Caco-2 (cell line): ENCODE data around the gene POMGNT2. TPM values are rescaled to one million over a fixed set of nuclear protein-coding genes. Genes with fewer than 3 reads are reported as not detected.

Experiments
- BruUV-seq: library from RNA; stranded (reverse); fragments of 400-500 nt; replicated peaks from 2 replicates; lab custom pipeline; 2021; lab: Mats Ljungman, UMichigan
- CTCF ChIA-PET: fragments of 300-600 bp; sonication (Branson Sonifier 250); formaldehyde crosslinking; loops from one replicate; lab custom pipeline; 2022; ENCODE audit warnings: antibody characterized with exemption; lab: Charles Lee
- POLR2A ChIA-PET: fragments of 300-600 bp; sonication (Branson Sonifier 250); formaldehyde crosslinking; loops from one replicate; lab custom pipeline; 2022; ENCODE audit warnings: antibody characterized with exemption; lab: Charles Lee
- DNase-seq, 2 experiments: peaks; one replicate each; pipeline versions ENCODE4 v3.0.0 to v3.0.0-alpha.2; 2020 to 2022
- H3K27me3 ChIP-seq: replicated peaks from 2 replicates; pipeline ENCODE4 v1.6.0; 2011; ENCODE audit warnings: low read length; ENCODE audit not compliant: control insufficient read depth, insufficient read depth
- H3K36me3 ChIP-seq: 2 replicates; pipeline ENCODE4 v1.5.1; 2011; ENCODE audit warnings: low read length; ENCODE audit not compliant: control insufficient read depth, insufficient read depth
- H3K4me1 ChIP-seq: fragments of 250-450 bp; sonication (Bioruptor Pico); 2 replicates; pipeline ENCODE4 v1.5.1; 2020; ENCODE audit warnings: mild to moderate bottlenecking
- H3K4me3 ChIP-seq: 2 replicates; pipeline ENCODE4 v1.5.1; 2011; ENCODE audit warnings: low read depth, mild to moderate bottlenecking, control low read depth, low read length
- H3K9me3 ChIP-seq: fragments of 250-450 bp; sonication (Bioruptor Pico); 2 replicates; pipeline ENCODE4 v1.5.1; 2020; ENCODE audit warnings: mild to moderate bottlenecking, moderate library complexity
- H3K27ac Mint-ChIP-seq: one replicate; pipeline ENCODE4 v1.8.0; 2022; ENCODE audit warnings: mixed read lengths; ENCODE audit not compliant: unreplicated experiment
- H3K27me3 Mint-ChIP-seq: one replicate; pipeline ENCODE4 v1.8.0; 2022; ENCODE audit warnings: mixed read lengths; ENCODE audit not compliant: insufficient read depth, unreplicated experiment
- H3K36me3 Mint-ChIP-seq: one replicate; pipeline ENCODE4 v1.8.0; 2022; ENCODE audit warnings: mild to moderate bottlenecking, mixed read lengths; ENCODE audit not compliant: insufficient read depth, unreplicated experiment
- H3K4me1 Mint-ChIP-seq: one replicate; pipeline ENCODE4 v1.8.0; 2022; ENCODE audit warnings: low read depth, mixed read lengths; ENCODE audit not compliant: unreplicated experiment
- H3K4me3 Mint-ChIP-seq: one replicate; pipeline ENCODE4 v1.8.0; 2022; ENCODE audit warnings: mild to moderate bottlenecking, moderate library complexity, mixed read lengths; ENCODE audit not compliant: unreplicated experiment
- H3K9me3 Mint-ChIP-seq: one replicate; pipeline ENCODE4 v1.8.0; 2022; ENCODE audit warnings: mixed read lengths; ENCODE audit not compliant: unreplicated experiment
- CTCF ChIP-seq, 2 experiments: fragments of 200-600 bp in 1 of 2; IDR thresholded peaks; 1 replicate in 1 of 2; 2 replicates in 1 of 2; pipeline versions ENCODE4 v1.5.1 to v1.8.0; 2011 to 2022; ENCODE audit warnings: antibody characterized with exemption in 1 of 2, control low read depth in 1 of 2, inconsistent platforms in 1 of 2, low read depth in 1 of 2, low read length in 1 of 2, mild to moderate bottlenecking in 1 of 2, moderate library complexity in 1 of 2; ENCODE audit not compliant: insufficient read depth in 1 of 2, severe bottlenecking in 1 of 2, unreplicated experiment in 1 of 2
- intact Hi-C: fragments of 100-400 bp; cut with micrococcal nuclease; formaldehyde crosslinking; loops from one replicate; pipeline ENCODE4 v1.10.0; 2022; ENCODE audit not compliant: unreplicated experiment
- total RNA-seq: library from RNA; stranded (reverse); gene quantifications from 2 replicates; pipeline ENCODE4 v1.2.3, GENCODE V29; 2022

The POMGNT2 gene
- total RNA-seq, 1 experiment from 2014 or later, result 10.1 TPM

- H3K36me3 ChIP-seq, result no peaks in the 10 kb centered on the region
- Mint-ChIP-seq H3K36me3 (peaks cover 10% of the 10 kb centered on the region), H3K27me3 (no peaks in the 10 kb centered on the region), H3K4me1 (no peaks in the 10 kb centered on the region), H3K27ac (no peak overlapping the region), H3K4me3 (no peak overlapping the region), H3K9me3 (no peaks in the 10 kb centered on the region)
- H3K27me3 ChIP-seq, result no peaks in the 10 kb centered on the region
- ChIA-PET POLR2A (no interaction called here), CTCF (no interaction called here)
- intact Hi-C loops, result no loop called here
- no peak overlapping the region for H3K4me3 ChIP-seq
- TF ChIP-seq CTCF (IDR thresholded peaks at IDR 0.05; ENCODE audit: insufficient read depth in 1 of 2, low read depth in 1 of 2, low read length in 1 of 2, severe bottlenecking in 1 of 2, unreplicated experiment in 1 of 2), result no peak
- no peak for DNase-seq
- no peaks in the 10 kb centered on the region for H3K9me3 ChIP-seq
- BruUV-seq, result no TSS peak
- no peaks in the 10 kb centered on the region for H3K4me1 ChIP-seq
Measured at GRCh38 chr3:43080726-43081568, 24.9 kb downstream of the POMGNT2 start.

GRCh38 chr3:43079536-43080332 is 26.1 kb downstream of the POMGNT2 start:
- no peak for DNase-seq
- Mint-ChIP-seq H3K27ac (no peak overlapping the region), H3K36me3 (peaks cover 10% of the 10 kb centered on the region), H3K27me3 (no peaks in the 10 kb centered on the region), H3K4me3 (no peak overlapping the region), H3K9me3 (no peaks in the 10 kb centered on the region), H3K4me1 (no peaks in the 10 kb centered on the region)
- Histone ChIP-seq H3K4me1 (no peaks in the 10 kb centered on the region), H3K4me3 (no peak overlapping the region), H3K36me3 (no peaks in the 10 kb centered on the region), H3K9me3 (no peaks in the 10 kb centered on the region), H3K27me3 (no peaks in the 10 kb centered on the region)
- ChIA-PET CTCF (no interaction called here), POLR2A (no interaction called here)
- BruUV-seq, result no TSS peak
- intact Hi-C loops, result no loop called here
- no peak for TF ChIP-seq CTCF (IDR thresholded peaks at IDR 0.05; ENCODE audit: insufficient read depth in 1 of 2, low read depth in 1 of 2, low read length in 1 of 2, severe bottlenecking in 1 of 2, unreplicated experiment in 1 of 2)

GRCh38 chr3:43077707-43078106 is 28.2 kb downstream of the POMGNT2 start:
- no peaks in the 10 kb centered on the region for H3K4me1 Mint-ChIP-seq
- BruUV-seq, result no TSS peak

More at GRCh38 chr3:43077707-43078106, 28.2 kb downstream of the POMGNT2 start:
- no peaks in the 10 kb centered on the region for H3K36me3 ChIP-seq
- no peaks in the 10 kb centered on the region for H3K27me3 ChIP-seq
- H3K4me1 ChIP-seq, result no peaks in the 10 kb centered on the region
- no peak for TF ChIP-seq CTCF (IDR thresholded peaks at IDR 0.05; ENCODE audit: insufficient read depth in 1 of 2, low read depth in 1 of 2, low read length in 1 of 2, severe bottlenecking in 1 of 2, unreplicated experiment in 1 of 2)
- Mint-ChIP-seq H3K27ac (no peak overlapping the region), H3K9me3 (no peaks in the 10 kb centered on the region), H3K36me3 (peaks cover 5% of the 10 kb centered on the region), H3K4me3 (no peak overlapping the region), H3K27me3 (peaks cover 2% of the 10 kb centered on the region)
- H3K9me3 ChIP-seq, result no peaks in the 10 kb centered on the region
- ChIA-PET CTCF (no interaction called here), POLR2A (no interaction called here)
- no peak for DNase-seq
- H3K4me3 ChIP-seq, result no peak overlapping the region
- intact Hi-C loops, result no loop called here
